DND-41 (cell line): Measurements from ENCODE around the gene RBKS.

Source experiments
- ATAC-seq: fragments of 200-7000 bp; cut with Tn5 transposase; 3 replicates; pipeline ENCODE4 v1.9.1; 2021; ENCODE audit warnings: low read depth; ENCODE audit not compliant: insufficient read depth
- DNase-seq: peaks from one replicate; pipeline ENCODE4 v3.0.0-alpha.2; 2020
- H2AFZ ChIP-seq: 2 replicates; pipeline ENCODE4 v1.6.0; 2012; ENCODE audit warnings: low read depth, low read length
- H3K27ac ChIP-seq: 2 replicates; pipeline ENCODE4 v1.5.1; 2012; ENCODE audit warnings: low read length, inconsistent platforms
- H3K27me3 ChIP-seq: fragments of 200-600 bp; sonication (generic); 2 replicates; pipeline ENCODE4 v1.6.0; 2012; ENCODE audit warnings: low read length, mild to moderate bottlenecking, inconsistent platforms; ENCODE audit not compliant: insufficient read depth, poor library complexity
- H3K36me3 ChIP-seq: 2 replicates; pipeline ENCODE4 v1.5.1; 2012; ENCODE audit warnings: low read length, inconsistent platforms; ENCODE audit not compliant: insufficient read depth
- H3K4me1 ChIP-seq: 2 replicates; pipeline ENCODE4 v1.5.1; 2012; ENCODE audit warnings: mild to moderate bottlenecking, low read length; ENCODE audit not compliant: insufficient read depth
- H3K4me2 ChIP-seq: 2 replicates; pipeline ENCODE4 v1.6.0; 2012; ENCODE audit warnings: mild to moderate bottlenecking, moderate library complexity, low read length, inconsistent platforms; ENCODE audit not compliant: insufficient read depth
- H3K4me3 ChIP-seq, 2 experiments: fragments of 200-600 bp in 1 of 2; shearing (Covaris generic) in 1 of 2; 2 replicates each; pipeline ENCODE4 v1.5.1; 2012 to 2016; ENCODE audit warnings: inconsistent platforms in 2 of 2, low read length in 2 of 2, mild to moderate bottlenecking in 2 of 2, low read depth in 1 of 2, moderate library complexity in 1 of 2
- H3K79me2 ChIP-seq: 2 replicates; pipeline ENCODE4 v1.6.0; 2012; ENCODE audit warnings: low read length, inconsistent platforms; ENCODE audit not compliant: insufficient read depth
- H3K9ac ChIP-seq: 2 replicates; pipeline ENCODE4 v1.6.0; 2012; ENCODE audit warnings: low read depth, mild to moderate bottlenecking, inconsistent platforms, low read length, moderate library complexity
- H3K9me3 ChIP-seq: 2 replicates; pipeline ENCODE4 v1.5.1; 2012; ENCODE audit warnings: low read length, moderate library complexity, mild to moderate bottlenecking, inconsistent platforms; ENCODE audit not compliant: insufficient read depth, severe bottlenecking
- H4K20me1 ChIP-seq: 2 replicates; pipeline ENCODE4 v1.6.0; 2012; ENCODE audit warnings: low read length; ENCODE audit not compliant: insufficient read depth
- EZH2 ChIP-seq: IDR thresholded peaks from 3 replicates; pipeline ENCODE4 v1.6.1; 2012; ENCODE audit warnings: borderline replicate concordance, low read depth, mild to moderate bottlenecking, moderate library complexity, low read length, inconsistent platforms; ENCODE audit not compliant: severe bottlenecking
- TF ChIP-seq, protein P1 (sequence below): IDR thresholded peaks from 2 replicates; pipeline ENCODE4 v1.5.1; 2012; ENCODE audit warnings: borderline replicate concordance, low read length, moderate library complexity, mild to moderate bottlenecking; ENCODE audit not compliant: poor library complexity, severe bottlenecking; ENCODE audit errors: extremely low read depth

RBKS gene

DNA sequence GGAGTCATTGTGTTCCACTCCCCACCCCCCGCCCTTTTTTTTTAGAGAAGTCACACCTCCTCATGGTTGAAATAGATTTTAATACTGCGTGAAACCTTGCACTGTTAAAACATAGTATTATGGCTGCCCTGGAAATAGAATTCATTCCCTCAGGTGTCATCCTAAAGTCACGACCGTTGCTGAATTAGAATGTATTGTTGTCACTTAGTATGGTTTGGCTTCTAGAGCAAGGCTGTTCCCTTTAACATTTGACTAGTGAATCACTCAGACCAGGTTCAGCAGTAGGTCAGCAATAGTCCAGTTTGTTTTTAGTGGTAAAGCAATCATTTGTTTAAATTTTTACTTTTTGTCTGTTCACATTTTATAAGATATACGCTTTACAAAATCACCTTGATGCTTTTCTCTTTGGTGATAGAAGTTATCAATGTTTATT lies 1.5 kb upstream of the RBKS start:
- peak overlapping the region; percentile 89 for H3K9ac ChIP-seq
- TF ChIP-seq EZH2, result no peak
- TF ChIP-seq, protein P1, sequence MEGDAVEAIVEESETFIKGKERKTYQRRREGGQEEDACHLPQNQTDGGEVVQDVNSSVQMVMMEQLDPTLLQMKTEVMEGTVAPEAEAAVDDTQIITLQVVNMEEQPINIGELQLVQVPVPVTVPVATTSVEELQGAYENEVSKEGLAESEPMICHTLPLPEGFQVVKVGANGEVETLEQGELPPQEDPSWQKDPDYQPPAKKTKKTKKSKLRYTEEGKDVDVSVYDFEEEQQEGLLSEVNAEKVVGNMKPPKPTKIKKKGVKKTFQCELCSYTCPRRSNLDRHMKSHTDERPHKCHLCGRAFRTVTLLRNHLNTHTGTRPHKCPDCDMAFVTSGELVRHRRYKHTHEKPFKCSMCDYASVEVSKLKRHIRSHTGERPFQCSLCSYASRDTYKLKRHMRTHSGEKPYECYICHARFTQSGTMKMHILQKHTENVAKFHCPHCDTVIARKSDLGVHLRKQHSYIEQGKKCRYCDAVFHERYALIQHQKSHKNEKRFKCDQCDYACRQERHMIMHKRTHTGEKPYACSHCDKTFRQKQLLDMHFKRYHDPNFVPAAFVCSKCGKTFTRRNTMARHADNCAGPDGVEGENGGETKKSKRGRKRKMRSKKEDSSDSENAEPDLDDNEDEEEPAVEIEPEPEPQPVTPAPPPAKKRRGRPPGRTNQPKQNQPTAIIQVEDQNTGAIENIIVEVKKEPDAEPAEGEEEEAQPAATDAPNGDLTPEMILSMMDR, result no peak
- H3K4me3 ChIP-seq, result peak overlapping the region in 1 of 2 experiments; percentile 68; a peak in 2 of 4 replicates
- ATAC-seq (no peak), DNase-seq (no peak)
- peaks cover 40% of the 10 kb centered on the region for H3K79me2 ChIP-seq
- no peak overlapping the region for H2AFZ ChIP-seq
- H4K20me1 ChIP-seq, result peaks cover 3% of the 10 kb centered on the region; the same call in 1 of the 2 replicates
- no peak overlapping the region for H3K27ac ChIP-seq
- H3K36me3 ChIP-seq, result peaks cover 20% of the 10 kb centered on the region
- H3K9me3 ChIP-seq, result no peaks in the 10 kb centered on the region
- peaks cover 39% of the 10 kb centered on the region for H3K4me1 ChIP-seq
- H3K4me2 ChIP-seq, result peak overlapping the region; percentile 87
- H3K27me3 ChIP-seq, result no peaks in the 10 kb centered on the region

DNA sequence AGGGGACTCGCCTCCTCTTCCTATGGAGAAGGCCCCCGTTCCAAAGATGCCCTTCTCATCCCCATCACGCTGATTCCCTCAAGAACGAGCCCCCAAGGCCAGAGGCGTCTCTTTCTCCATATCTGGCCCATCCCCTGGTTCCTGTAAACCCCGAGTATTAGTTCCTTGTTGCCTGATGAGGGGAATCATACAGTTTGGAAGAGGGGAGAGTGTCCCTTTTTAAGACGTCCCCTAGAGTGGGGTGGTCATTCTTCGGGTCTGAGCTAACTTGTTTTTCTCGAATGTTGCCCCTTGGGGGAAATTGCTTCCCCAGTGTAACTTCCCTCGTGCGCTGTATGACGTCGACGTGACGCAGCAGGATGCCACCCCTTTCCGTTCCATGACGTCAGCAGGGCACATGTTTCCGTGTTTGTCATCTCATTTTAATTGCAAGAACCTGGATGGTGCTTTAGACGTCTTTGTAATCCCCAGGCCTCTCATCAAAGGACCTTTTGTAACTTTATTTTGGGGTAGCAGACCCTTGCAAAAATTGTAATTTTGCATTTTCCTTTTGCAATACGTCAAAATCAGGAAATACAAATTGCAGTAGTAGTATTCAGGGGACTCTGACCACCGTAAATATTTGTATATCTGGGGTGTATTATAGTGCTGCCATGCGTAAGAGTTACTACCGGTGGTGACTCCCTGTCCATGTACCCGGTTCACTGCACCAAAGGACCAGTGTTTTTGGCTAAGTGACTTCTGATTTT lies 911 bp upstream of the RBKS start:
- Histone ChIP-seq H4K20me1 (no peaks in the 10 kb centered on the region), H3K9me3 (no peaks in the 10 kb centered on the region), H3K36me3 (peaks cover 14% of the 10 kb centered on the region), H3K4me2 (peak overlapping the region; percentile 87), H3K27ac (peak overlapping the region; percentile 99), H3K4me1 (peaks cover 38% of the 10 kb centered on the region), H3K27me3 (no peaks in the 10 kb centered on the region), H2AFZ (peak overlapping the region; percentile 99), H3K4me3 (peak overlapping the region; percentile 68 to 91), H3K79me2 (peaks cover 34% of the 10 kb centered on the region), H3K9ac (peak overlapping the region; percentile 89)
- peak; percentile 68 for DNase-seq
- peak; percentile 35 for ATAC-seq
- TF ChIP-seq, protein P1, result no peak
- no peak for TF ChIP-seq EZH2

DNA sequence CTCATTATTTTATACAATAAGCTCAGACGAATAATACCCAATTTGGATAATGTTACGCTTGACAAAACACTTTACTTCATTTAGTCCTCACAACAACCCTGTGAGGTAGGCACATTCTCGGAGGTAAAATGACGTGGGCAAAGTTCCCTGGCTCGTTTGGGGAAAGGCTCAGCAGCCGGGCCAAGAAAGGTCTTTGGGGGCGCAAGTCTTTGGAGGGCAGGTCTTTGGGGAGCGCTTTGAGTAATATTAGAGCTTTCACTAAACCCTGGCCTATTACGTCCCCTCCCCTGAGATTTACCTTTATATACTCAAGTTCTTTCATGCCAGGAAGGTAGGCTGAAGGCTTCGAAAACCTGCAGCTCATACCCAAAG lies 427 bp downstream of the RBKS start:
- Histone ChIP-seq H3K9ac (peak overlapping the region; percentile 89), H3K4me3 (peak overlapping the region; percentile 68 to 91; a peak in 3 of 4 replicates), H2AFZ (peak overlapping the region; percentile 99), H3K27me3 (no peaks in the 10 kb centered on the region), H3K4me1 (peaks cover 38% of the 10 kb centered on the region), H4K20me1 (no peaks in the 10 kb centered on the region), H3K27ac (peak overlapping the region; percentile 99), H3K79me2 (peaks cover 32% of the 10 kb centered on the region), H3K4me2 (peak overlapping the region; percentile 87), H3K36me3 (peaks cover 5% of the 10 kb centered on the region), H3K9me3 (no peaks in the 10 kb centered on the region)
- ATAC-seq, result no peak
- DNase-seq, result no peak
- TF ChIP-seq, protein P1, result no peak
- TF ChIP-seq EZH2, result no peak
